ENCODE data around the gene CCDC152. TPM values are rescaled to one million over a fixed set of nuclear protein-coding genes. Genes with fewer than 3 reads are reported as not detected.

The CCDC152 gene
- total and polyA plus RNA-seq, 8 donors, result 0.19 to 1.3 (median 0.59) TPM

DNA sequence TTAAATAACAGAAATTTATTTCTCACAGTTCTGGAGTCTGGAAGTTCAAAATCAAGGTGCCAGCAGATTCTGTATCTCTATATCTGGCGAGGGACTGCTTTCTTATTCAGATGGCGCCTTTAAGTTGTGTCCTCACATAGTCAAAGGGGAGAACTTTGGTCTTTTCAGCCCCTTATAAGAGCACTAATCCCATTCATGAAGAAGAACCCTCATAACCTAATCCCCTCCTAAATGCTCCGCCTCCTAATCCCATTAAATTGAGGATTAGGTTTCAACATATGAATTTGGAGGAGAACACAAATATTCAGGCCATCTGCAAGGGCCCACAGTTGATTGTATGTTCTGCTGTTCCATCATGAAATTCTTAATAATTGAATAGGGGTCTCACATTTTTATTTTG lies 10.8 kb upstream of the CCDC152 start:
- TF ChIP-seq, protein P1, sequence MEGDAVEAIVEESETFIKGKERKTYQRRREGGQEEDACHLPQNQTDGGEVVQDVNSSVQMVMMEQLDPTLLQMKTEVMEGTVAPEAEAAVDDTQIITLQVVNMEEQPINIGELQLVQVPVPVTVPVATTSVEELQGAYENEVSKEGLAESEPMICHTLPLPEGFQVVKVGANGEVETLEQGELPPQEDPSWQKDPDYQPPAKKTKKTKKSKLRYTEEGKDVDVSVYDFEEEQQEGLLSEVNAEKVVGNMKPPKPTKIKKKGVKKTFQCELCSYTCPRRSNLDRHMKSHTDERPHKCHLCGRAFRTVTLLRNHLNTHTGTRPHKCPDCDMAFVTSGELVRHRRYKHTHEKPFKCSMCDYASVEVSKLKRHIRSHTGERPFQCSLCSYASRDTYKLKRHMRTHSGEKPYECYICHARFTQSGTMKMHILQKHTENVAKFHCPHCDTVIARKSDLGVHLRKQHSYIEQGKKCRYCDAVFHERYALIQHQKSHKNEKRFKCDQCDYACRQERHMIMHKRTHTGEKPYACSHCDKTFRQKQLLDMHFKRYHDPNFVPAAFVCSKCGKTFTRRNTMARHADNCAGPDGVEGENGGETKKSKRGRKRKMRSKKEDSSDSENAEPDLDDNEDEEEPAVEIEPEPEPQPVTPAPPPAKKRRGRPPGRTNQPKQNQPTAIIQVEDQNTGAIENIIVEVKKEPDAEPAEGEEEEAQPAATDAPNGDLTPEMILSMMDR (IDR thresholded peaks at IDR 0.05), result no peak
- Histone ChIP-seq H3K27ac (no peak overlapping the region), H3K9me3 (no peaks in the 10 kb centered on the region), H3K4me1 (no peaks in the 10 kb centered on the region), H3K4me3 (no peak overlapping the region), H3K36me3 (no peaks in the 10 kb centered on the region), H3K27me3 (no peaks in the 10 kb centered on the region)
- ATAC-seq, result no peak
- DNase-seq, result no peak
- intact Hi-C loops (cut with DNase I), result no loop called here
- WGBS, 2 donors, result 95 to 96% methylated on average over 3 of the region's 3 CpGs
- FAIRE-seq, result no peak

DNA sequence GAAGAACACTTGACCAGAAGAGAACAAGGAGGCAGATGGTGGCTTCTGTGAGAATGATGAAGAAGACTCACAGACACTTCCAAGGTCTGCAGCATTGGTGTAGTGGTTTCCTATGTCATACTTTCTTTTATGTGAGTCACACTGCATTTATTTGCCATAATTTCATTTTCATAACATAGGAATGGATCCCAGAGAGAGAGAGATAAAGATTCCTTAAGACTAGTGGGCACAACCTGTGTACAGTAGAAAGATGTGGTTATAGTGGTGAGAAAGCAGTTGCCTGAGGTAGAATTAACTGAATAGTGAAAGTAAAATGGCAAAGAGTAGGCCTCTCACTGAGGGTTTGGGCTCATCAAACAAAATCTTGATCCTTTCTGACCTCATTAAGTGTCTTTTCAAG lies 7.6 kb upstream of the CCDC152 start:
- H3K27me3 ChIP-seq, result no peaks in the 10 kb centered on the region
- no peak overlapping the region for H3K4me3 ChIP-seq
- H3K27ac ChIP-seq, result no peak overlapping the region
- no peak for FAIRE-seq
- DNase-seq, result no peak
- intact Hi-C loops (cut with DNase I), result no loop called here
- ATAC-seq, result no peak
- H3K36me3 ChIP-seq, result no peaks in the 10 kb centered on the region
- H3K4me1 ChIP-seq, result no peaks in the 10 kb centered on the region
- H3K9me3 ChIP-seq, result no peaks in the 10 kb centered on the region
- TF ChIP-seq, protein P1 (IDR thresholded peaks at IDR 0.05), result no peak

DNA sequence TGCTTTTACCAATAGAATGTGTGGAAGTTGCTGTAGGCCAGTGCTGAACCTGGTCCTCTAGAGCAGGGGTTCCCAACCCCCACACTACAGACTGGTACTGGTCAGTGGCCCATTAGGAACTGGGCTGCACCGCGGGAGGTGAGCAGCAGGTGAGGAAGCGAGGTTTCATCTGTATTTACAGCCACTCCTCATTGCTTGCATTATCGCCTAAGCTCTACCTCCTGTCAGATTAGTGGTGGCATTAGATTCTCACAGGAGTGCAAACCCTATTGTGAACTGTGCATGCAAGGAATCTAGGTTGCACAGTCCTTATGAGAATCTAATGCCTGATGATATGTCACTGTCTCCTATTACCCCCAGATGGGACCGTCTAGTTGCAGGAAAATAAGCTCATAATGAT lies 6.1 kb upstream of the CCDC152 start:
- ATAC-seq (no peak), FAIRE-seq (no peak)
- H3K27ac ChIP-seq, result no peak overlapping the region

DNA sequence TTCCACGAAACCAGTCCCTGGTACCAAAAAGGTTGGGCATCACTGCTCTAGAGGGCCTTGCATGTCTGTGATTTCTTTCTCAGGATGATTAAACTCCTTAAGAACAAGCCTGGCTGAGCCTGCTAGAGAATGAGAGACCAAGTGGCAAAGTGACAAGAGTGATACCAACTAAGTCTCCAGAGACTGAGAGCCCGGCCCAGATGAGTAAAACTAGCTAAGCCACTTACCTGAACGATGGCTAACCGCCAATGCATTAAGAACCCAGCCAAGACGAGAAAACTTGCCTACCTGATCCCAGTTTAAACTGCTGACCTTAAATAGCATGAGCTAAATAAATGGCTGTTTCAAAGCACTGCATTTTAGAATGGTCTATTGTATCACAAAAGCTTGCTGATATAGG lies 5.6 kb upstream of the CCDC152 start:
- FAIRE-seq (no peak), ATAC-seq (no peak), DNase-seq (no peak)
- no peak overlapping the region for H3K4me3 ChIP-seq
- H3K9me3 ChIP-seq, result no peaks in the 10 kb centered on the region
- 70 to 74% methylated on average over 5 of the region's 5 CpGs for WGBS, 2 donors
- TF ChIP-seq, protein P1 (IDR thresholded peaks at IDR 0.05), result no peak
- H3K36me3 ChIP-seq, result no peaks in the 10 kb centered on the region
- no peaks in the 10 kb centered on the region for H3K27me3 ChIP-seq
- no peaks in the 10 kb centered on the region for H3K4me1 ChIP-seq
- intact Hi-C loops (cut with DNase I), result no loop called here
- H3K27ac ChIP-seq, result no peak overlapping the region

More for the DNA sequence above, 6.1 kb upstream of the CCDC152 start:
- no peaks in the 10 kb centered on the region for H3K36me3 ChIP-seq
- H3K4me1 ChIP-seq, result no peaks in the 10 kb centered on the region
- no peaks in the 10 kb centered on the region for H3K27me3 ChIP-seq
- DNase-seq, result no peak
- TF ChIP-seq, protein P1 (IDR thresholded peaks at IDR 0.05), result no peak
- H3K9me3 ChIP-seq, result no peaks in the 10 kb centered on the region
- intact Hi-C loops (cut with DNase I), result no loop called here
- no peak overlapping the region for H3K4me3 ChIP-seq
- 86 to 93% methylated on average over 5 of the region's 5 CpGs for WGBS, 2 donors

DNA sequence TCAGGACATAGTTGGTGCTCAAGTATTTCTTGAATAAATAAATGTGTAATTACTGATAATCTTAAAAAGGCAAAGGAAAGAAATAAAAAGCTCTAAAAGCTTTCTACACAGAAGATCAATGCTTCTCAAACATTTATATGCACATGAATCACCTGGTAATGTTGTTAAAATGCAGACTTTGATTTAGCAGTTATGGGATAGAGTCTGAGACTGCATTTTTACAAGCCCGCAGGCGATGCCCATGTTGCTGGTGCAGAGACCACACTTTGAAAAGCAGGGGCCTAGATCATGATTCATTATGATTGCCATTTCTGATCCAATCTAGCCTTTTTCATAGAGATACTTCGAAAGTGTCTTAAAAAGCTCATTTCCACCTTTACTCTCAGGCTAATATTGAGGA lies 3.5 kb upstream of the CCDC152 start:
- intact Hi-C loops (cut with DNase I), result no loop called here
- no peak overlapping the region for H3K27ac ChIP-seq
- no peaks in the 10 kb centered on the region for H3K36me3 ChIP-seq
- TF ChIP-seq, protein P1 (IDR thresholded peaks at IDR 0.05), result no peak
- no peak overlapping the region for H3K4me3 ChIP-seq
- 73 to 80% methylated on average over 3 of the region's 3 CpGs for WGBS, 2 donors
- DNase-seq (no peak), ATAC-seq (no peak), FAIRE-seq (no peak)
- no peaks in the 10 kb centered on the region for H3K9me3 ChIP-seq
- H3K27me3 ChIP-seq, result no peaks in the 10 kb centered on the region
- H3K4me1 ChIP-seq, result no peaks in the 10 kb centered on the region

Measured in pancreas (tissue), 10 donors.